HEK293 (cell line): Measurements from ENCODE around the gene RNF10.

Experiments used
- CTCF ChIA-PET: fragments of 350-600 bp; formaldehyde crosslinking; extraction: SDS; loops from one replicate; lab custom pipeline; 2021; ENCODE audit warnings: antibody characterized with exemption; lab: Yijun Ruan, JAX
- POLR2A ChIA-PET: fragments of 300-600 bp; formaldehyde crosslinking; extraction: SDS; loops from one replicate; lab custom pipeline; 2020; ENCODE audit warnings: antibody characterized with exemption, inconsistent platforms; lab: Yijun Ruan, JAX
- H3K27ac ChIP-seq: fragments of 200-500 bp; sonication (Bioruptor generic); 2 replicates; pipeline ENCODE4 v1.5.1; 2014; ENCODE audit warnings: low read depth, low read length, control low read depth, inconsistent platforms; ENCODE audit errors: extremely low read depth
- H3K36me3 ChIP-seq, 2 experiments: fragments of 200-500 bp in 1 of 2; sonication (Bioruptor generic) in 1 of 2; 1 replicate in 1 of 2; 2 replicates in 1 of 2; pipeline ENCODE4 v1.5.1; 2014 to 2017; ENCODE audit warnings: inconsistent platforms in 2 of 2, low read length in 2 of 2; ENCODE audit not compliant: control insufficient read depth in 2 of 2, insufficient read depth in 1 of 2
- H3K4me1 ChIP-seq: fragments of 200-500 bp; sonication (Bioruptor generic); 2 replicates; pipeline ENCODE4 v1.5.1; 2014; ENCODE audit warnings: mild to moderate bottlenecking, low read length, inconsistent platforms; ENCODE audit not compliant: control insufficient read depth, insufficient read depth
- H3K4me3 ChIP-seq: 2 replicates; pipeline ENCODE4 v1.5.1; 2011; ENCODE audit warnings: low read depth, mild to moderate bottlenecking, control low read depth, low read length, moderate library complexity
- H3K9me3 ChIP-seq: fragments of 200-500 bp; sonication (Bioruptor generic); 2 replicates; pipeline ENCODE4 v1.5.1; 2014; ENCODE audit warnings: low read depth, low read length, inconsistent platforms; ENCODE audit not compliant: control insufficient read depth, insufficient read depth
- GFI1B ChIP-seq: fragments of 450-650 bp; formaldehyde crosslinking; IDR thresholded peaks from 2 replicates; pipeline ENCODE4 v1.5.1; 2016; ENCODE audit warnings: missing biosample characterization, missing genetic modification characterization
- GLI2 ChIP-seq: fragments of 450-650 bp; formaldehyde crosslinking; IDR thresholded peaks from 2 replicates; pipeline ENCODE4; 2017; ENCODE audit warnings: missing biosample characterization, missing genetic modification characterization, low read depth, borderline replicate concordance
- GLI4 ChIP-seq: fragments of 450-650 bp; formaldehyde crosslinking; IDR thresholded peaks from 2 replicates; pipeline ENCODE4 v1.5.1; 2016; ENCODE audit warnings: missing biosample characterization, missing genetic modification characterization
- KLF9 ChIP-seq: fragments of 450-650 bp; formaldehyde crosslinking; IDR thresholded peaks from 2 replicates; pipeline ENCODE4 v1.5.1; 2016; ENCODE audit warnings: missing biosample characterization, missing genetic modification characterization, low read depth
- MZF1 ChIP-seq: fragments of 450-650 bp; formaldehyde crosslinking; IDR thresholded peaks from 2 replicates; pipeline ENCODE4 v1.5.1; 2017; ENCODE audit warnings: missing biosample characterization, missing genetic modification characterization, borderline replicate concordance
- SCRT1 ChIP-seq: fragments of 450-650 bp; formaldehyde crosslinking; IDR thresholded peaks from 2 replicates; pipeline ENCODE4 v1.5.1; 2016; ENCODE audit warnings: missing biosample characterization, missing genetic modification characterization, borderline replicate concordance
- ZNF10 ChIP-seq: fragments of 450-650 bp; formaldehyde crosslinking; IDR thresholded peaks from 2 replicates; pipeline ENCODE4 v1.5.1; 2017; ENCODE audit warnings: missing biosample characterization, missing genetic modification characterization
- ZNF138 ChIP-seq: fragments of 450-650 bp; formaldehyde crosslinking; IDR thresholded peaks from 2 replicates; pipeline ENCODE4 v1.5.1; 2016; ENCODE audit warnings: missing biosample characterization, missing genetic modification characterization, borderline replicate concordance
- ZNF140 ChIP-seq: fragments of 450-650 bp; formaldehyde crosslinking; IDR thresholded peaks from 2 replicates; pipeline ENCODE4 v1.5.1; 2016; ENCODE audit warnings: missing biosample characterization, missing genetic modification characterization
- ZNF266 ChIP-seq: fragments of 450-650 bp; formaldehyde crosslinking; IDR thresholded peaks from 2 replicates; pipeline ENCODE4 v1.5.1; 2016; ENCODE audit warnings: missing biosample characterization, missing genetic modification characterization, low read depth
- ZNF426 ChIP-seq: fragments of 450-650 bp; formaldehyde crosslinking; IDR thresholded peaks from 2 replicates; pipeline ENCODE4 v1.5.1; 2017; ENCODE audit warnings: missing biosample characterization, missing genetic modification characterization, mild to moderate bottlenecking, inconsistent platforms, moderate library complexity
- ZNF558 ChIP-seq: fragments of 450-650 bp; formaldehyde crosslinking; IDR thresholded peaks from 2 replicates; pipeline ENCODE4 v1.5.1; 2016; ENCODE audit warnings: missing biosample characterization, missing genetic modification characterization
- ZNF560 ChIP-seq: fragments of 450-650 bp; formaldehyde crosslinking; IDR thresholded peaks from 2 replicates; pipeline ENCODE4 v1.5.1; 2017; ENCODE audit warnings: missing biosample characterization, missing genetic modification characterization, borderline replicate concordance
- ZNF623 ChIP-seq: fragments of 450-650 bp; formaldehyde crosslinking; IDR thresholded peaks from 2 replicates; pipeline ENCODE4 v1.5.1; 2016; ENCODE audit warnings: missing biosample characterization, missing genetic modification characterization
- ZNF629 ChIP-seq: fragments of 450-650 bp; formaldehyde crosslinking; IDR thresholded peaks from 2 replicates; pipeline ENCODE4 v1.5.1; 2017; ENCODE audit warnings: missing biosample characterization, missing genetic modification characterization
- ZNF791 ChIP-seq: fragments of 450-650 bp; formaldehyde crosslinking; IDR thresholded peaks from 2 replicates; pipeline ENCODE4 v1.5.1; 2016; ENCODE audit warnings: missing biosample characterization, missing genetic modification characterization
- ZXDB ChIP-seq: fragments of 450-650 bp; formaldehyde crosslinking; IDR thresholded peaks from 2 replicates; pipeline ENCODE4 v1.5.1; 2016; ENCODE audit warnings: missing biosample characterization, missing genetic modification characterization
- TF ChIP-seq, protein P1 (sequence below): fragments of 450-650 bp; formaldehyde crosslinking; conservative IDR thresholded peaks from 2 replicates; pipeline ENCODE4 v1.5.1; 2016; ENCODE audit warnings: low read depth, missing biosample characterization, missing genetic modification characterization
- TF ChIP-seq, protein P2 (sequence below): fragments of 450-650 bp; formaldehyde crosslinking; IDR thresholded peaks from 2 replicates; pipeline ENCODE4 v1.5.1; 2016; ENCODE audit warnings: missing biosample characterization, missing genetic modification characterization

Gene RNF10

DNA sequence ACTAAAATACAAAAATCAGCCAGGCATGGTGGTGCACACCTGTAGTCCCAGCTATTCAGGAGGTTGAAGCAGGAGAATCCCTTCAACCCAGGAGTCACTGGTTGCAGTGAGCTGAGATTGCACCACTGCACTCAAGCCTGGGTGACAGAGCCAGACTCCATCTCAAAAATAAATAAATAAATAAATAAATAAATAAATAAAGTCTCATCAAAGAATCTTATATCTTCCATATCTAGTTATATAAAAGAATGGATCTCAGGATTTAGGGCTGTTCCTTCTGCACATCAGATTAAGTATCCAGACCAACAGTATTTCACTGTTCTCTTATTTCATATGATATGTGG is 3.8 kb upstream of the RNF10 start (continued):
- TF ChIP-seq, protein P1, sequence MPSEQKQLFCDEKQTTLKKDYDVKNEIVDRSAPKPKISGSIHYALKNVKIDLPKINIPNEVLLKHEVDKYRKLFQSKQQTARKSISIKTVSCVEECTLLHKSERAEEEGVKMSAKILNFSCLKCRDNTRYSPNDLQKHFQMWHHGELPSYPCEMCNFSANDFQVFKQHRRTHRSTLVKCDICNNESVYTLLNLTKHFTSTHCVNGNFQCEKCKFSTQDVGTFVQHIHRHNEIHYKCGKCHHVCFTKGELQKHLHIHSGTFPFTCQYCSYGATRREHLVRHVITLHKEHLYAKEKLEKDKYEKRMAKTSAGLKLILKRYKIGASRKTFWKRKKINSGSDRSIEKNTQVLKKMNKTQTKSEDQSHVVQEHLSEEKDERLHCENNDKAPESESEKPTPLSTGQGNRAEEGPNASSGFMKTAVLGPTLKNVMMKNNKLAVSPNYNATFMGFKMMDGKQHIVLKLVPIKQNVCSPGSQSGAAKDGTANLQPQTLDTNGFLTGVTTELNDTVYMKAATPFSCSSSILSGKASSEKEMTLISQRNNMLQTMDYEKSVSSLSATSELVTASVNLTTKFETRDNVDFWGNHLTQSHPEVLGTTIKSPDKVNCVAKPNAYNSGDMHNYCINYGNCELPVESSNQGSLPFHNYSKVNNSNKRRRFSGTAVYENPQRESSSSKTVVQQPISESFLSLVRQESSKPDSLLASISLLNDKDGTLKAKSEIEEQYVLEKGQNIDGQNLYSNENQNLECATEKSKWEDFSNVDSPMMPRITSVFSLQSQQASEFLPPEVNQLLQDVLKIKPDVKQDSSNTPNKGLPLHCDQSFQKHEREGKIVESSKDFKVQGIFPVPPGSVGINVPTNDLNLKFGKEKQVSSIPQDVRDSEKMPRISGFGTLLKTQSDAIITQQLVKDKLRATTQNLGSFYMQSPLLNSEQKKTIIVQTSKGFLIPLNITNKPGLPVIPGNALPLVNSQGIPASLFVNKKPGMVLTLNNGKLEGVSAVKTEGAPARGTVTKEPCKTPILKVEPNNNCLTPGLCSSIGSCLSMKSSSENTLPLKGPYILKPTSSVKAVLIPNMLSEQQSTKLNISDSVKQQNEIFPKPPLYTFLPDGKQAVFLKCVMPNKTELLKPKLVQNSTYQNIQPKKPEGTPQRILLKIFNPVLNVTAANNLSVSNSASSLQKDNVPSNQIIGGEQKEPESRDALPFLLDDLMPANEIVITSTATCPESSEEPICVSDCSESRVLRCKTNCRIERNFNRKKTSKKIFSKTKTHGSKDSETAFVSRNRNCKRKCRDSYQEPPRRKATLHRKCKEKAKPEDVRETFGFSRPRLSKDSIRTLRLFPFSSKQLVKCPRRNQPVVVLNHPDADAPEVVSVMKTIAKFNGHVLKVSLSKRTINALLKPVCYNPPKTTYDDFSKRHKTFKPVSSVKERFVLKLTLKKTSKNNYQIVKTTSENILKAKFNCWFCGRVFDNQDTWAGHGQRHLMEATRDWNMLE (tag by site-specific recombination) = peak; percentile 90
- TF ChIP-seq ZNF426 (tag by site-specific recombination) = peak; percentile 83
- 0 out of 2 replicates have a peak, but pooled peaks have one; percentile 63 for TF ChIP-seq ZNF791 (tag by site-specific recombination)
- peak; percentile 33; the same call in 1 of the 2 replicates for TF ChIP-seq GLI2
- TF ChIP-seq ZNF10 = peak; percentile 9; the same call in 1 of the 2 replicates
- TF ChIP-seq ZNF560 (tag by site-specific recombination) = peak; percentile 81
- TF ChIP-seq ZNF558 (tag by site-specific recombination) = peak; percentile 86
- peak; percentile 84 for TF ChIP-seq ZNF266 (tag by site-specific recombination)
- peak; percentile 18; the same call in 1 of the 2 replicates for TF ChIP-seq MZF1 (tag by site-specific recombination)
- 0 out of 2 replicates have a peak, but pooled peaks have one; percentile 73 for TF ChIP-seq ZNF138
- peak; percentile 51; the same call in 1 of the 2 replicates for TF ChIP-seq ZNF629 (tag by site-specific recombination)
- TF ChIP-seq ZXDB = peak; percentile 65
- TF ChIP-seq SCRT1 = 0 out of 2 replicates have a peak, but pooled peaks have one; percentile 39
- peak; percentile 82 for TF ChIP-seq ZNF140 (tag by site-specific recombination)
- peak; percentile 81 for TF ChIP-seq ZNF623
- TF ChIP-seq KLF9 (tag by site-specific recombination) = peak; percentile 43; the same call in 1 of the 2 replicates
- peak; percentile 52; the same call in 1 of the 2 replicates for TF ChIP-seq GFI1B

DNA sequence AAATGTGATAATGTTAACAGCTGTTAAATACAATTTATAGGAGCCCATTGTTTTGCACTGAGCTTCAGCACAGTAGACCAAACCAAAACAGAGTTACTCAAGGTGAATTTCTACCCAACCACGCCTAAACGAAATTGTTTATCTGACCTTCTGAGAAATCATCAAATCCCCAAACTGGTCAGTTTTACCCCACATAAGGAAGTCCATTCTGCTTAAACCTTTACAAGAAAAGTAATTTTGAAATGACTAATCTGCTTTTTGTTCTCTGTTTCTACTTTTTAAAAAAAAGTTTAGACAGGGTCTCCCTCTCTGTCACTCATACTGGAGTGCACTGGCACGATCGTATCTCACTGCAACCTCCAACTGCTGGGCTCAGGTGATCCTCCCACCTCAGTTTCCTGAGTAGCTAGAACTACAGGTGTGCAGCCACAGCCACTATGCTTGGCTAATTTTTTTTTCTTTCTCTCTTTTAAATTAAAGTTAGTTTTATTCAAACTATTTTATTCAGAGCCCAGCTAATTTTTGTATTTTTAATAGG is 1.4 kb upstream of the RNF10 start:
- ChIA-PET CTCF (no interaction called here), POLR2A (no interaction called here)
- no peak overlapping the region for H3K27ac ChIP-seq
- peaks cover 7% of the 10 kb centered on the region; the same call in 1 of the 2 replicates for H3K4me1 ChIP-seq
- H3K9me3 ChIP-seq = no peaks in the 10 kb centered on the region
- H3K36me3 ChIP-seq = peaks cover 15 to 21% of the 10 kb centered on the region in 2 experiments; a peak in 2 of 3 replicates
- H3K4me3 ChIP-seq = no peak overlapping the region
- TF ChIP-seq GLI4 (tag by site-specific recombination) = no peak
- TF ChIP-seq, protein P2, sequence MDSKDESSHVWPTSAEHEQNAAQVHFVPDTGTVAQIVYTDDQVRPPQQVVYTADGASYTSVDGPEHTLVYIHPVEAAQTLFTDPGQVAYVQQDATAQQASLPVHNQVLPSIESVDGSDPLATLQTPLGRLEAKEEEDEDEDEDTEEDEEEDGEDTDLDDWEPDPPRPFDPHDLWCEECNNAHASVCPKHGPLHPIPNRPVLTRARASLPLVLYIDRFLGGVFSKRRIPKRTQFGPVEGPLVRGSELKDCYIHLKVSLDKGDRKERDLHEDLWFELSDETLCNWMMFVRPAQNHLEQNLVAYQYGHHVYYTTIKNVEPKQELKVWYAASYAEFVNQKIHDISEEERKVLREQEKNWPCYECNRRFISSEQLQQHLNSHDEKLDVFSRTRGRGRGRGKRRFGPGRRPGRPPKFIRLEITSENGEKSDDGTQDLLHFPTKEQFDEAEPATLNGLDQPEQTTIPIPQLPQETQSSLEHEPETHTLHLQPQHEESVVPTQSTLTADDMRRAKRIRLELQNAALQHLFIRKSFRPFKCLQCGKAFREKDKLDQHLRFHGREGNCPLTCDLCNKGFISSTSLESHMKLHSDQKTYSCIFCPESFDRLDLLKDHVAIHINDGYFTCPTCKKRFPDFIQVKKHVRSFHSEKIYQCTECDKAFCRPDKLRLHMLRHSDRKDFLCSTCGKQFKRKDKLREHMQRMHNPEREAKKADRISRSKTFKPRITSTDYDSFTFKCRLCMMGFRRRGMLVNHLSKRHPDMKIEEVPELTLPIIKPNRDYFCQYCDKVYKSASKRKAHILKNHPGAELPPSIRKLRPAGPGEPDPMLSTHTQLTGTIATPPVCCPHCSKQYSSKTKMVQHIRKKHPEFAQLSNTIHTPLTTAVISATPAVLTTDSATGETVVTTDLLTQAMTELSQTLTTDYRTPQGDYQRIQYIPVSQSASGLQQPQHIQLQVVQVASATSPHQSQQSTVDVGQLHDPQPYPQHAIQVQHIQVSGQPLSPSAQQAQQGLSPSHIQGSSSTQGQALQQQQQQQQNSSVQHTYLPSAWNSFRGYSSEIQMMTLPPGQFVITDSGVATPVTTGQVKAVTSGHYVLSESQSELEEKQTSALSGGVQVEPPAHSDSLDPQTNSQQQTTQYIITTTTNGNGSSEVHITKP (tag by site-specific recombination) = 0 out of 2 replicates have a peak, but pooled peaks have one; percentile 38
